ENCODE measurements around the gene DNASE1L2. TPM values are rescaled to one million over a fixed set of nuclear protein-coding genes. Genes with fewer than 3 reads are reported as not detected.
A peak's percentile ranks its signal among the peaks of the same experiment; 100 is the strongest.

Gene DNASE1L2
- polyA plus RNA-seq, 3 donors = 1.1 TPM; not detected in 2

- no peak overlapping the region for H3K4me3 Mint-ChIP-seq
- Histone ChIP-seq H3K9me3 (replicated peaks in 1 of 2; ENCODE audit: control insufficient read depth in 1 of 2, insufficient read depth in 1 of 2, low read length in 2 of 2) (no peaks in the 10 kb centered on the region), H4K20me1 (ENCODE audit: insufficient read depth, low read length) (no peaks in the 10 kb centered on the region), H3K9ac (ENCODE audit: insufficient read depth, low read length, poor library complexity, severe bottlenecking) (no peak overlapping the region), H3K27me3 (ENCODE audit: control insufficient read depth in 2 of 2, insufficient read depth in 2 of 2, low read length in 2 of 2) (no peaks in the 10 kb centered on the region), H3K36me3 (replicated peaks in 1 of 2; ENCODE audit: control insufficient read depth in 1 of 2, insufficient read depth in 2 of 2, low read length in 2 of 2) (no peaks in the 10 kb centered on the region), H3K79me2 (ENCODE audit: insufficient read depth, low read length) (no peaks in the 10 kb centered on the region), H3K4me2 (replicated peaks; ENCODE audit: extremely low read depth, low read length, poor library complexity, severe bottlenecking) (no peak overlapping the region), H3K4me1 (ENCODE audit: control insufficient read depth in 1 of 2, insufficient read depth in 2 of 2, low read length in 2 of 2) (no peaks in the 10 kb centered on the region), H3K27ac (ENCODE audit: low read depth in 1 of 2, low read length in 2 of 2) (no peak overlapping the region), H2AFZ (ENCODE audit: insufficient read depth, low read depth, low read length, poor library complexity, severe bottlenecking) (no peak overlapping the region), H3K4me3 (replicated peaks in 1 of 3; ENCODE audit: low read depth in 2 of 3, low read length in 3 of 3) (no peak overlapping the region)
- H3K9me3 Mint-ChIP-seq = no peaks in the 10 kb centered on the region
- no peak for DNase-seq
- TF ChIP-seq CTCF (IDR thresholded peaks at IDR 0.05) = no peak
- H3K4me1 Mint-ChIP-seq = no peaks in the 10 kb centered on the region
- peaks cover 0 to 5% (median 2%) of the 10 kb centered on the region in 3 donors for H3K27me3 Mint-ChIP-seq (ENCODE audit: low read depth in 3 of 3)
- no peaks in the 10 kb centered on the region for H3K36me3 Mint-ChIP-seq
- H3K27ac Mint-ChIP-seq = peak overlapping the region in 1 of 7 donors; percentile 10
- intact Hi-C loops (cut with micrococcal nuclease) = no loop called here
- WGBS (ENCODE audit: insufficient coverage) = 97% methylated on average over 21 of the region's 24 CpGs
Measured at GRCh38 chr16:2280981-2281542, 44.8 kb downstream of the DNASE1L2 start.

- WGBS (ENCODE audit: insufficient coverage) = no CpG with 5 or more reads among the region's 5 CpGs
- H3K4me3 Mint-ChIP-seq = no peak overlapping the region
- H3K36me3 ChIP-seq (replicated peaks in 1 of 2; ENCODE audit: control insufficient read depth in 1 of 2, insufficient read depth in 2 of 2, low read length in 2 of 2) = no peaks in the 10 kb centered on the region
Measured at GRCh38 chr16:2282262-2282661, 46.0 kb downstream of the DNASE1L2 start.

More at GRCh38 chr16:2282262-2282661, 46.0 kb downstream of the DNASE1L2 start:
- Mint-ChIP-seq H3K4me1 (no peaks in the 10 kb centered on the region), H3K36me3 (no peaks in the 10 kb centered on the region), H3K27me3 (ENCODE audit: low read depth in 3 of 3) (peaks cover 0 to 5% (median 4%) of the 10 kb centered on the region in 3 donors), H3K27ac (no peak overlapping the region), H3K9me3 (no peaks in the 10 kb centered on the region)
- H3K4me3 ChIP-seq (replicated peaks in 1 of 3; ENCODE audit: low read depth in 2 of 3, low read length in 3 of 3) = no peak overlapping the region
- no peaks in the 10 kb centered on the region for H3K79me2 ChIP-seq (ENCODE audit: insufficient read depth, low read length)
- no peak overlapping the region for H3K4me2 ChIP-seq (replicated peaks; ENCODE audit: extremely low read depth, low read length, poor library complexity, severe bottlenecking)
- no peaks in the 10 kb centered on the region for H3K9me3 ChIP-seq (replicated peaks in 1 of 2; ENCODE audit: control insufficient read depth in 1 of 2, insufficient read depth in 1 of 2, low read length in 2 of 2)
- no peak overlapping the region for H2AFZ ChIP-seq (ENCODE audit: insufficient read depth, low read depth, low read length, poor library complexity, severe bottlenecking)
- H3K9ac ChIP-seq (ENCODE audit: insufficient read depth, low read length, poor library complexity, severe bottlenecking) = no peak overlapping the region
- TF ChIP-seq CTCF (IDR thresholded peaks at IDR 0.05) = no peak
- intact Hi-C loops (cut with micrococcal nuclease) = no loop called here
- no peaks in the 10 kb centered on the region for H3K27me3 ChIP-seq (ENCODE audit: control insufficient read depth in 2 of 2, insufficient read depth in 2 of 2, low read length in 2 of 2)
- DNase-seq = no peak
- H3K4me1 ChIP-seq (ENCODE audit: control insufficient read depth in 1 of 2, insufficient read depth in 2 of 2, low read length in 2 of 2) = no peaks in the 10 kb centered on the region
- H3K27ac ChIP-seq (ENCODE audit: low read depth in 1 of 2, low read length in 2 of 2) = no peak overlapping the region
- no peaks in the 10 kb centered on the region for H4K20me1 ChIP-seq (ENCODE audit: insufficient read depth, low read length)
